Liver (tissue), 9 donors: Measurements from ENCODE around the gene LHFPL5. TPM values are rescaled to one million over a fixed set of nuclear protein-coding genes. Genes with fewer than 3 reads are reported as not detected.

ENCODE experiments used
- DNase-seq: peaks from one replicate; pipeline ENCODE4 v3.0.0-alpha.2; 2017; ENCODE audit warnings: low spot score
- H3K27ac ChIP-seq, 2 donors: one replicate each; pipeline ENCODE4 v1.7.0; 2013; ENCODE audit warnings: inconsistent platforms in 2 of 2, low read length in 2 of 2, control low read depth in 1 of 2, low read depth in 1 of 2, mild to moderate bottlenecking in 1 of 2
- H3K27me3 ChIP-seq, 4 donors: one replicate each; pipeline versions ENCODE4 v1.6.1 to v1.7.0; 2013; ENCODE audit warnings: low read length in 3 of 4, inconsistent platforms in 1 of 4, mild to moderate bottlenecking in 1 of 4, moderate library complexity in 1 of 4; ENCODE audit not compliant: control insufficient read depth in 4 of 4, insufficient read depth in 4 of 4
- H3K36me3 ChIP-seq, 4 donors: one replicate each; pipeline versions ENCODE4 v1.6.1 to v1.7.0; 2013; ENCODE audit warnings: low read length in 3 of 4, mild to moderate bottlenecking in 3 of 4, low read depth in 1 of 4, moderate library complexity in 1 of 4; ENCODE audit not compliant: control insufficient read depth in 4 of 4, insufficient read depth in 3 of 4
- H3K4me1 ChIP-seq, 4 donors: one replicate each; pipeline versions ENCODE4 v1.6.1 to v1.7.0; 2013; ENCODE audit warnings: low read length in 3 of 4, mild to moderate bottlenecking in 3 of 4, moderate library complexity in 1 of 4; ENCODE audit not compliant: control insufficient read depth in 4 of 4, insufficient read depth in 4 of 4
- H3K4me3 ChIP-seq, 3 donors: one replicate each; pipeline versions ENCODE4 v1.6.1 to v1.7.0; 2013; ENCODE audit warnings: low read length in 3 of 3, control low read depth in 1 of 3, low read depth in 1 of 3, mild to moderate bottlenecking in 1 of 3
- H3K9ac ChIP-seq, 2 donors: one replicate each; pipeline ENCODE4 v1.7.0; 2013; ENCODE audit warnings: low read length in 2 of 2, mild to moderate bottlenecking in 2 of 2, moderate library complexity in 2 of 2, control low read depth in 1 of 2, low read depth in 1 of 2
- H3K9me3 ChIP-seq, 4 donors: one replicate each; pipeline versions ENCODE4 v1.6.1 to v1.7.0; 2013; ENCODE audit warnings: low read length in 3 of 4; ENCODE audit not compliant: control insufficient read depth in 4 of 4
- ATF3 ChIP-seq: IDR thresholded peaks from 2 replicates; pipeline ENCODE4 v1.6.1; 2016; ENCODE audit warnings: antibody characterized with exemption
- CTCF ChIP-seq: fragments of 150-350 bp; IDR thresholded peaks from 2 replicates; pipeline ENCODE4 v1.5.1; 2017; ENCODE audit warnings: improper control_type of control experiment, low read depth, low read length; ENCODE audit not compliant: missing input control
- EGR1 ChIP-seq, 2 donors: IDR thresholded peaks; 2 replicates each; pipeline ENCODE4 v1.6.1; 2016 to 2018; ENCODE audit warnings: antibody characterized with exemption in 2 of 2, low read depth in 2 of 2
- FOXA1 ChIP-seq: IDR thresholded peaks from 2 replicates; pipeline ENCODE4 v1.6.1; 2016; ENCODE audit warnings: antibody characterized with exemption
- FOXA2 ChIP-seq: IDR thresholded peaks from 2 replicates; pipeline ENCODE4 v1.6.1; 2016; ENCODE audit warnings: antibody characterized with exemption
- GABPA ChIP-seq, 2 donors: IDR thresholded peaks in 1 of 2; conservative IDR thresholded peaks in 1 of 2; 2 replicates each; pipeline ENCODE4 v1.6.1; 2016; ENCODE audit warnings: antibody characterized with exemption in 2 of 2, mild to moderate bottlenecking in 1 of 2, moderate library complexity in 1 of 2
- HNF4A ChIP-seq, 2 donors: conservative IDR thresholded peaks; 2 replicates each; pipeline ENCODE4 v1.6.1; 2016; ENCODE audit warnings: antibody characterized with exemption in 2 of 2, mild to moderate bottlenecking in 2 of 2
- HNF4G ChIP-seq: IDR thresholded peaks from 2 replicates; pipeline ENCODE4 v1.6.1; 2016; ENCODE audit warnings: antibody characterized with exemption
- JUND ChIP-seq, 2 donors: IDR thresholded peaks; 2 replicates each; pipeline ENCODE4 v1.6.1; 2016; ENCODE audit warnings: antibody characterized with exemption in 2 of 2
- MAX ChIP-seq: IDR thresholded peaks from 2 replicates; pipeline ENCODE4 v1.6.1; 2016; ENCODE audit warnings: antibody characterized with exemption
- NR2F2 ChIP-seq: IDR thresholded peaks from 2 replicates; pipeline ENCODE4 v1.6.1; 2016; ENCODE audit warnings: antibody characterized with exemption
- RAD21 ChIP-seq, 2 donors: IDR thresholded peaks; 2 replicates each; pipeline ENCODE4 v1.6.1; 2016; ENCODE audit warnings: antibody characterized with exemption in 2 of 2, mild to moderate bottlenecking in 2 of 2
- REST ChIP-seq: IDR thresholded peaks from 2 replicates; pipeline ENCODE4 v1.6.1; 2016; ENCODE audit warnings: antibody characterized with exemption, mild to moderate bottlenecking
- RXRA ChIP-seq, 2 donors: IDR thresholded peaks; 2 replicates each; pipeline ENCODE4 v1.6.1; 2017 to 2018; ENCODE audit warnings: antibody characterized with exemption in 2 of 2, mild to moderate bottlenecking in 1 of 2
- SP1 ChIP-seq: IDR thresholded peaks from 2 replicates; pipeline ENCODE4 v1.6.1; 2018; ENCODE audit warnings: antibody characterized with exemption, mild to moderate bottlenecking
- TAF1 ChIP-seq: conservative IDR thresholded peaks from 2 replicates; pipeline ENCODE4 v1.6.1; 2016; ENCODE audit warnings: antibody characterized with exemption, mild to moderate bottlenecking
- YY1 ChIP-seq: IDR thresholded peaks from 2 replicates; pipeline ENCODE4 v1.6.1; 2016; ENCODE audit warnings: antibody characterized with exemption, mild to moderate bottlenecking
- ZBTB33 ChIP-seq: IDR thresholded peaks from 2 replicates; pipeline ENCODE4 v1.6.1; 2016; ENCODE audit warnings: antibody characterized with exemption
- WGBS: extraction: QIAGEN DNeasy Blood & Tissue Kit; methylation state at CpG from one replicate; pipeline ENCODE4 v1.1.7; 2013; 5-methylcytosine and 5-hydroxymethylcytosine counted together
- polyA plus RNA-seq, 2 donors: library from polyadenylated mRNA; stranded (reverse) in 1 of 2; unstranded in 1 of 2; fragments of 200-250 nt in 1 of 2; fragments of >200 nt in 1 of 2; fragmentation: Nextera tagmentation in 1 of 2; extraction: Ambion mirVana in 1 of 2; gene quantifications; one replicate each; pipeline versions ENCODE4 v1.2.1 to v1.2.3, GENCODE V29; 2013 to 2015
- total RNA-seq, 2 donors: library from RNA; depleted of rRNA; stranded (reverse); fragments of >200 nt; gene quantifications; one replicate each; pipeline ENCODE4 v1.2.3, GENCODE V29; 2014
- donor health status: healthy.
- donor health status: healthy.
- donor health status: healthy.
- donor health status: healthy.
- donor health status: healthy.

LHFPL5 gene
- total and polyA plus RNA-seq, 4 donors, result not detected

GRCh38 chr6:35829306-35829705 is 24.2 kb downstream of the LHFPL5 start:
- TF ChIP-seq RAD21 (IDR thresholded peaks at IDR 0.05) (no peak), RXRA (IDR thresholded peaks at IDR 0.05) (no peak), FOXA1 (no peak), ZBTB33 (no peak), CTCF (no peak), MAX (no peak), EGR1 (IDR thresholded peaks at IDR 0.05; ENCODE audit: low read depth in 2 of 2) (no peak), NR2F2 (no peak), SP1 (no peak), HNF4A (conservative IDR thresholded peaks at IDR 0.05) (no peak), JUND (IDR thresholded peaks at IDR 0.05) (no peak), TAF1 (no peak), FOXA2 (no peak), REST (no peak), YY1 (no peak), HNF4G (no peak), GABPA (IDR thresholded peaks at IDR 0.05 in 1 of 2, conservative IDR thresholded peaks at IDR 0.05 in 1 of 2) (no peak), ATF3 (no peak)
- DNase-seq, result no peak
- Histone ChIP-seq H3K9me3 (no peaks in the 10 kb centered on the region), H3K4me1 (peaks cover 5 to 11% (median 7%) of the 10 kb centered on the region in 4 donors), H3K27ac (no peak overlapping the region), H3K4me3 (no peak overlapping the region), H3K36me3 (peaks cover 0 to 5% (median 0%) of the 10 kb centered on the region in 4 donors), H3K27me3 (no peaks in the 10 kb centered on the region), H3K9ac (no peak overlapping the region)
- 95% methylated on average over 5 of the region's 5 CpGs for WGBS
